Stimulated activated CD8-positive, alpha-beta memory T cell treated with anti-CD3 and anti-CD28 coated beads, Interleukin-2, amount 100 ng/mL, for 48 hours (primary cell): ENCODE measurements around the gene PPP1R13B.
"Not testable (repeated sequence)": the region's sequence is repeated elsewhere in the genome, so short reads cannot be mapped to it uniquely, and the experiment has no call there.

ENCODE experiments used
- DNase-seq, 2 donors: peaks; one replicate each; pipeline ENCODE4 v3.0.0-alpha.2; 2020; ENCODE audit warnings: low read depth in 2 of 2

PPP1R13B gene

GRCh38 chr14:103699901-103700752 is 147.2 kb downstream of the PPP1R13B start:
- no peak for DNase-seq

GRCh38 chr14:103699261-103699661 is 148.1 kb downstream of the PPP1R13B start:
- DNase-seq: no peak

- DNase-seq: no peak
Observed at GRCh38 chr14:103698380-103699260, 148.8 kb downstream of the PPP1R13B start.

DNA sequence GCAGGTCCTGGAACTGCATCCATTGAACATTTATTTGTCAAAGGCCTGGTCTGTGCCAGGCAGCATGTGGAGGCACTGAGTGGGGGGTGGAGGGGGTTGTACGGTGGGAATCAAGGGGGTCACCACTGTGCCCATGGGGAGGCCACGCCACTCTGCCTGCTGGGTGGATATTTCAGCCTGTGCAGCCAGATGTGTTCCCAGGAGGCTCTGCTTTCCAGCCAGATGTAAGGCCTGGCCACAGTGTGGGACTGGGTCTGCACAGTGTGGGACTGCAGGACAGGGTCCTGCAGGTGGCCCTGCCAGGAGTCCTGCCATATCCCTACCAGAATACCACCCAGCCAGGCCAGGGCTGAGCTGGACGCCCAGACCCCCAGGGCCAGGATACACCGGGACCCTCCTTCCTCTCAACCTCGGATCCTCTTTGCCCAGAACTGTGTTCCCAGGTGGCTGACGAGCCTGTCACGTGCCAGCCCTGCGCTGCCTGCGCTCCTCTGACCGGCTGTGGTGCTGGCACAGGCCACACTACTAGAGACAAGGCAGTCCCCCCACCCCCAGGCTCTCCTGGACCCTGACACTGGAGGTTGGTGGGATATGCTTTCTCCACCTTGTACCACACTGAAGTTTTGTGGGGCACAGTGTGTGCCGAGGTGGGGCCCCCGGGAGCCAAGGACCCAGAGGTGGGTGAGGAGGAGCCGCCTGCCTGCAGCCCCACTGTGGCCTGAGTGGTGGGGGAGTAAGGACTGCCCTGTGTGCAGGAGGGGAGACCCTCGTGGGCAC is 149.6 kb downstream of the PPP1R13B start:
- DNase-seq: no peak

DNA sequence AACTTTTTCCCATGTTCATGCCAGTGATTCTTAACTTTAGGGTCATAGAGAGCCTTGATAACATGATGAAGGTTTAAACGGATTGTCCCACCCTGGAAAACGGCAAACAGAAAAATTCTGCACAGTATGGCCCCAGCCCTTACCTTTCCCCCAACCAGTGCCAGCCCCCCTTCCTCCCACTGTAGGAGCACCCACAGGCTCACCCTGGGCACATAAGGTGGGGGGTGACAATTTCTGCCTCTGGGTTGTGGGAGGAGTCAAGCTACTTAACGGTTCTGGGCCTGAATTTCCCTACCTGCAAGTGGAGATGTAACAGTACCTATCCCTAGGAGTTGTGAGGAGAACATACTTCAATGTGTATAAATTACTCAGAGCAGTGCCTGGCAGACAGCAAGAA is 150.2 kb downstream of the PPP1R13B start:
- DNase-seq: no peak

- DNase-seq: no peak
Observed at GRCh38 chr14:103696466-103697071, 150.8 kb downstream of the PPP1R13B start.

DNA sequence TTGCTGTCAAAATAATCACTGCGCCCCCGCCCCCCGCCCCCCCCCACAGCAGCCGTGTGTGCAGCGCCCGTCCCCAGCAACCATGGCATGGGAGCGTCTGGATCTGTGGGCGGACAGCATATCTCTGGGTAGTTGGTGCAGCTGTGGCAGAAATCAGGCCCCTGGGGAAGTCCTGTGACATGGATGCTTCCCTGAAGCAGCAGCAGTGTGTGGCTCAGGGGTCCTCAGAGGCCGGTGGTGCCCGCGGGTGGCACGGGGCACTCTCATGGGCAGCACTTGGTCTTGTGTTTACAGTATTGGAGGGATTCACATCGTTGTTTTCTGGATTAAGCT is 151.3 kb downstream of the PPP1R13B start:
- no peak for DNase-seq

- no peak for DNase-seq
Observed at GRCh38 chr14:103695296-103696069, 151.9 kb downstream of the PPP1R13B start.

GRCh38 chr14:103694572-103695026 is 152.8 kb downstream of the PPP1R13B start:
- no peak for DNase-seq

- DNase-seq: no peak
Observed at GRCh38 chr14:103693515-103693914, 153.9 kb downstream of the PPP1R13B start.

GRCh38 chr14:103692871-103693270 is 154.5 kb downstream of the PPP1R13B start:
- DNase-seq: no peak

DNA sequence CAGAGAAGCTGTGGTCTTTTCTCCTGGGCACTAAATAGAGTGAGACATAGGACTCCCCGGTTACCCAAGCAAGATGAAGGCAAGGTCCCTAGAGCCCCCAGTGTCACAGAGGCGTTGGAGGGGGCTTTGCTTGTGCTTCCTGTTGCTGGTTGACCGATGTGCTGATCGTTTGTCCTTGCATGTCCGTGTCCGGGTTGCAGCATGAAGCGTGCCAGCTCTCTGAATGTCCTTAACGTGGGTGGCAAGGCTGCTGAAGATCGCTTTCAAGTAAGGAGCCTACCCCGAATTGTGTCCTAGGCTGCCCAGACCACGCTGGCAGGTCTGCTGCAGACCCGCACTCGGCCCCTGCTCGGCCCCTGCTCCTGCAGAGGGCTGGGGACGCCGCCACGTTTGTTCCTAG is 155.2 kb downstream of the PPP1R13B start:
- no peak for DNase-seq

GRCh38 chr14:103691655-103692054 is 155.7 kb downstream of the PPP1R13B start:
- not testable (repeated sequence) for DNase-seq

DNA sequence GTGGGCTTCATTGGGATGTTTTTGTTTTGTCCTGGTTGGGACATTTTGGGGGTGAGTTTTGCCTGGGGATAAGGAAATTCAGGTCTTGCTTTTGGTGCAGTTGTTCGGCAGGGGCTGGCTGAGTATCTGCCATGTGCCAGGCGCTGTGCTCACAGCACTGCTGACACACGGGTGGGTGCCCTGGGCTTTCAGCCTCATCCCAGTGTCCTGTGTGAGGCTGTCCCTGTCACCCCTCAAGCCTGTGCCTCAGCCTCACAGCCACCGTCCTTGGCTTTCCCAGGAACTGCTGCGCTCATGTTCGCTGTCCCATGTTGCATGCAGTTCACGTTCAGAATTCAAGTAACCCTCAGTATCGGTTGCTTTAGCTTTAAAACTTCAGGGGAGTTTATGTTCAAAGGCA is 157.0 kb downstream of the PPP1R13B start:
- no peak for DNase-seq

- no peak for DNase-seq
Observed at GRCh38 chr14:103688906-103689902, 158.2 kb downstream of the PPP1R13B start.

GRCh38 chr14:103688441-103688840 is 158.9 kb downstream of the PPP1R13B start:
- DNase-seq: no peak

- no peak for DNase-seq
Observed at GRCh38 chr14:103687712-103688111, 159.7 kb downstream of the PPP1R13B start.

- DNase-seq: no peak
Observed at GRCh38 chr14:103686831-103687485, 160.4 kb downstream of the PPP1R13B start.
